B cell (primary cell): Measurements from ENCODE around the gene VOPP1. TPM values are rescaled to one million over a fixed set of nuclear protein-coding genes. Genes with fewer than 3 reads are reported as not detected.

Source experiments
- ATAC-seq: fragments of 200-7000 bp; cut with Tn5 transposase; one replicate; pipeline ENCODE4 v1.10.0; 2021; ENCODE audit warnings: low read depth, mild to moderate bottlenecking, moderate number of reproducible peaks, moderate library complexity
- CTCF ChIA-PET: fragments of 350-600 bp; sonication (Branson Sonifier 250); formaldehyde crosslinking; loops from one replicate; lab custom pipeline; 2021; ENCODE audit warnings: antibody characterized with exemption, inconsistent platforms; lab: Charles Lee
- POLR2A ChIA-PET: fragments of 350-600 bp; sonication (Branson Sonifier 250); formaldehyde crosslinking; loops from one replicate; lab custom pipeline; 2021; ENCODE audit warnings: antibody characterized with exemption; lab: Charles Lee
- DNase-seq: peaks from one replicate; pipeline ENCODE4 v3.0.0; 2013
- H2AFZ ChIP-seq: 2 replicates; pipeline ENCODE4 v1.6.1; 2012; ENCODE audit warnings: mild to moderate bottlenecking, low read depth, low read length; ENCODE audit not compliant: insufficient read depth, poor library complexity, severe bottlenecking
- H3K27ac ChIP-seq, 2 donors: 1 replicate in 1 of 2; 2 replicates in 1 of 2; pipeline ENCODE4 v1.5.1; 2012 to 2013; ENCODE audit warnings: low read length in 2 of 2, mild to moderate bottlenecking in 2 of 2, moderate library complexity in 1 of 2
- H3K27me3 ChIP-seq, 4 experiments: fragments of 200-600 bp in 1 of 4; sonication (generic) in 1 of 4; replicated peaks in 1 of 4; 1 replicate in 2 of 4; 2 replicates in 2 of 4; pipeline versions ENCODE4 v1.6.1 to v1.7.0; 2013 to 2016; ENCODE audit warnings: low read length in 3 of 4, mild to moderate bottlenecking in 2 of 4, mixed read lengths in 1 of 4, moderate library complexity in 1 of 4; ENCODE audit not compliant: insufficient read depth in 4 of 4, control insufficient read depth in 3 of 4; ENCODE audit errors: control extremely low read depth in 1 of 4
- H3K36me3 ChIP-seq, 2 experiments: replicated peaks in 1 of 2; 1 replicate in 1 of 2; 2 replicates in 1 of 2; pipeline versions ENCODE4 v1.6.1 to v1.7.1; 2013; ENCODE audit warnings: low read length in 1 of 2; ENCODE audit not compliant: insufficient read depth in 2 of 2, control insufficient read depth in 1 of 2; ENCODE audit errors: control extremely low read depth in 1 of 2, extremely low read depth in 1 of 2
- H3K4me1 ChIP-seq, 2 donors: fragments of 200-600 bp in 1 of 2; sonication (generic) in 1 of 2; 1 replicate in 1 of 2; 2 replicates in 1 of 2; pipeline versions ENCODE4 v1.5.1 to v1.6.1; 2013 to 2017; ENCODE audit warnings: low read length in 2 of 2; ENCODE audit not compliant: control insufficient read depth in 2 of 2, insufficient read depth in 2 of 2
- H3K4me2 ChIP-seq: replicated peaks from 2 replicates; pipeline ENCODE3; 2012; ENCODE audit warnings: mild to moderate bottlenecking, low read depth, low read length; ENCODE audit not compliant: poor library complexity, severe bottlenecking
- H3K4me3 ChIP-seq, 5 experiments: fragments of 200-600 bp in 1 of 5; sonication (generic) in 1 of 5; 1 replicate in 3 of 5; 2 replicates in 2 of 5; pipeline versions ENCODE4 v1.5.1 to v1.7.0; 2011 to 2016; ENCODE audit warnings: low read length in 4 of 5, mild to moderate bottlenecking in 4 of 5, low read depth in 2 of 5, control low read depth in 1 of 5, moderate library complexity in 1 of 5; ENCODE audit not compliant: insufficient read depth in 1 of 5; ENCODE audit errors: control extremely low read depth in 1 of 5, extremely low read depth in 1 of 5
- H3K79me2 ChIP-seq: fragments of 200-600 bp; sonication (generic); one replicate; pipeline ENCODE4 v1.6.0; 2016; ENCODE audit warnings: low read length; ENCODE audit not compliant: control insufficient read depth, insufficient read depth
- H3K9ac ChIP-seq: fragments of 200-600 bp; sonication (generic); 2 replicates; pipeline ENCODE4 v1.6.1; 2017; ENCODE audit warnings: mild to moderate bottlenecking, low read length, moderate library complexity
- H3K9me3 ChIP-seq, 3 donors: one replicate each; pipeline versions ENCODE4 v1.6.1 to v1.7.1; 2013; ENCODE audit warnings: low read length in 2 of 3; ENCODE audit not compliant: control insufficient read depth in 2 of 3, insufficient read depth in 1 of 3; ENCODE audit errors: control extremely low read depth in 1 of 3
- H4K20me1 ChIP-seq: 2 replicates; pipeline ENCODE4 v1.6.0; 2012; ENCODE audit warnings: mild to moderate bottlenecking, low read length; ENCODE audit not compliant: insufficient read depth, control insufficient read depth, poor library complexity, severe bottlenecking
- H3K27ac Mint-ChIP-seq: one replicate; pipeline ENCODE4 v1.8.0; 2021; ENCODE audit warnings: mixed read lengths
- H3K27me3 Mint-ChIP-seq: one replicate; pipeline ENCODE4 v1.8.0; 2021; ENCODE audit warnings: mixed read lengths
- H3K4me1 Mint-ChIP-seq: one replicate; pipeline ENCODE4 v1.8.0; 2021; ENCODE audit warnings: mixed read lengths
- H3K4me3 Mint-ChIP-seq: one replicate; pipeline ENCODE4 v1.8.0; 2021; ENCODE audit warnings: mixed read lengths
- H3K9me3 Mint-ChIP-seq: one replicate; pipeline ENCODE4 v1.8.0; 2022; ENCODE audit warnings: mixed read lengths; ENCODE audit not compliant: insufficient read depth
- EZH2 ChIP-seq: IDR thresholded peaks from 2 replicates; pipeline ENCODE4 v1.6.1; 2012; ENCODE audit warnings: borderline replicate concordance, low read depth, mild to moderate bottlenecking, moderate library complexity, low read length; ENCODE audit not compliant: insufficient read depth, poor library complexity, severe bottlenecking
- WGBS: methylation state at CpG from one replicate; pipeline ENCODE4 v1.1.5; 2013; ENCODE audit warnings: missing lambda C conversion rate; ENCODE audit not compliant: insufficient coverage; 5-methylcytosine and 5-hydroxymethylcytosine counted together
- intact Hi-C: fragments of 100-400 bp; cut with micrococcal nuclease; formaldehyde crosslinking; loops from one replicate; pipeline ENCODE4 v1.10.0; 2022
- polyA plus RNA-seq: library from polyadenylated mRNA; depleted of rRNA; stranded (reverse); fragments of >200 nt; gene quantifications from 2 replicates; pipeline ENCODE4 v1.2.3, GENCODE V29; 2012
- total RNA-seq, 2 donors: library from RNA; stranded (reverse); fragments of 120-200 nt in 1 of 2; gene quantifications; 1 replicate in 1 of 2; 2 replicates in 1 of 2; pipeline versions ENCODE4 v1.2.3 to v1.2.4, GENCODE V29; 2013 to 2022
- TF ChIP-seq, protein P1 (sequence below): fragments of 200-600 bp; IDR thresholded peaks from one replicate; pipeline ENCODE4 v1.8.0; 2022; ENCODE audit warnings: antibody characterized with exemption, mild to moderate bottlenecking

Gene VOPP1
- total and polyA plus RNA-seq, 2 donors (not counting 1 experiment from before 2014, with no cell fraction given) = 53.2 to 256 TPM

DNA sequence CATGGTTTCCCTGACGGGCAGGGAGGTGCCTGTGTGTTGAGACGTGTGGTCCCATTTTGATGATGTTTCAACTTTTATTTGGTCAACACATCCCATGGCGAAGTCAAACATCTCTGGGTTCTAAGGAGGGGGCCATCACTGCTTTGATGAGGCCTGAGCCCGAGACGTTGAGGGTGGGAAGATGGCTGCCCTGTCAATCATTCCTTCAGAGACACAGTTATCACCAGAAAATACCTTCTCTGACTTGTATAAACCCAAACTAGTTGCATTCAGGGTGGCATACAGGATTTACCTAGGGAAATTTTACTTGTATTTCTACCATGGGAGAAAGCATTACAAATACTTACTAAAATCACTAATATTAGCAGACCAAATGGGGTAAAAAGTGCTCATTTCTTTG, 64.6 kb downstream of the VOPP1 start:
- H2AFZ ChIP-seq = no peak overlapping the region
- H3K36me3 ChIP-seq = peaks cover 3 to 30% of the 10 kb centered on the region in 2 experiments
- ChIA-PET POLR2A (no interaction called here), CTCF (interaction anchor here (0.6 to 2.3 kb wide), 2 partner anchors 91 to 566 kb away, joined by 3 to 9 read pairs; no protein-coding TSS in a partner anchor)
- no peak overlapping the region for H3K9ac ChIP-seq
- peaks cover 17 to 54% of the 10 kb centered on the region in 2 donors for H3K4me1 ChIP-seq
- no peak overlapping the region for H3K4me2 ChIP-seq
- no peak overlapping the region for H3K27ac ChIP-seq
- no peaks in the 10 kb centered on the region for H3K9me3 Mint-ChIP-seq
- H3K4me1 Mint-ChIP-seq = peaks cover 64% of the 10 kb centered on the region
- no peak overlapping the region for H3K4me3 ChIP-seq
- H3K9me3 ChIP-seq = no peaks in the 10 kb centered on the region
- H3K4me3 Mint-ChIP-seq = no peak overlapping the region
- H3K27me3 Mint-ChIP-seq = no peaks in the 10 kb centered on the region
- H4K20me1 ChIP-seq = peaks cover 27% of the 10 kb centered on the region
- ATAC-seq (no peak), DNase-seq (no peak)
- TF ChIP-seq, protein P1, sequence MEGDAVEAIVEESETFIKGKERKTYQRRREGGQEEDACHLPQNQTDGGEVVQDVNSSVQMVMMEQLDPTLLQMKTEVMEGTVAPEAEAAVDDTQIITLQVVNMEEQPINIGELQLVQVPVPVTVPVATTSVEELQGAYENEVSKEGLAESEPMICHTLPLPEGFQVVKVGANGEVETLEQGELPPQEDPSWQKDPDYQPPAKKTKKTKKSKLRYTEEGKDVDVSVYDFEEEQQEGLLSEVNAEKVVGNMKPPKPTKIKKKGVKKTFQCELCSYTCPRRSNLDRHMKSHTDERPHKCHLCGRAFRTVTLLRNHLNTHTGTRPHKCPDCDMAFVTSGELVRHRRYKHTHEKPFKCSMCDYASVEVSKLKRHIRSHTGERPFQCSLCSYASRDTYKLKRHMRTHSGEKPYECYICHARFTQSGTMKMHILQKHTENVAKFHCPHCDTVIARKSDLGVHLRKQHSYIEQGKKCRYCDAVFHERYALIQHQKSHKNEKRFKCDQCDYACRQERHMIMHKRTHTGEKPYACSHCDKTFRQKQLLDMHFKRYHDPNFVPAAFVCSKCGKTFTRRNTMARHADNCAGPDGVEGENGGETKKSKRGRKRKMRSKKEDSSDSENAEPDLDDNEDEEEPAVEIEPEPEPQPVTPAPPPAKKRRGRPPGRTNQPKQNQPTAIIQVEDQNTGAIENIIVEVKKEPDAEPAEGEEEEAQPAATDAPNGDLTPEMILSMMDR = no peak
- TF ChIP-seq EZH2 = no peak
- no peaks in the 10 kb centered on the region for H3K27me3 ChIP-seq
- intact Hi-C loops = no loop called here
- peak overlapping the region; percentile 65 for H3K27ac Mint-ChIP-seq
- 90% methylated on average over 3 of the region's 5 CpGs for whole genome bisulfite sequencing
- H3K79me2 ChIP-seq = peaks cover 96% of the 10 kb centered on the region

DNA sequence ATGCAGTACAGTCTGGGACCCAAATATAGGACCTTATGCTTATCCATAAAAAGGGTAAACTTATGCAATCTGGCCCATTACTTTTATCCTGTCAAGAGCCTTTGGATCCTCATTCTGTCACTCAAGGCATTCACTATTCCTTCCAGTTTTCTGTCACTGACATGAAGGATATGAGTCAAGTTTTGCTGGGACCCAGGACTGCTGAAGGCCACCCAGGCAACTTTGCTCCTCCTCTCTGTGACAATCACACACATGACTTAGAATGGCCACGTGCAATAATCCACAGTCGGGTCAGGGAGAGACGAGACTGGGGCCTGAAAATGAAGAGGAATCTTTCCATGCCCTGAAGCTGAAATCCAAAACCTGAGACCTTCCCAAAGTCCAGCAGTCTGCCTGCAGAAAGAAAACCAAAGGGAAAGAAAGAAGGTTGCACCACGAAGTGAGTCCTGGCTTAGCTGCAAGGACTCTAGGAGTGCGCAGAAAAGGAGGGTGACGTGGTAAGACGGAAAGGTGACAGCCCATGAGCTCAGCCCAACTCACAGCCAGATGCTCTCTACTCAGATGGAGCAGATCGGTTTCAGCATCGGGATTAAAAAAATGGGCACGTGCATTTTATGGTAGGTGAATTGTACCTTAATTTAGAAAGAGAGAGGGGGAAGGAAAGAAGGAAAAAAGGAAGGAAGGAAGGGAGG, 67.2 kb downstream of the VOPP1 start:
- Histone ChIP-seq H3K4me3 (no peak overlapping the region), H2AFZ (no peak overlapping the region), H3K4me2 (peak overlapping the region; percentile 23), H3K4me1 (peaks cover 17 to 41% of the 10 kb centered on the region in 2 donors), H3K9me3 (no peaks in the 10 kb centered on the region), H3K27me3 (no peaks in the 10 kb centered on the region), H4K20me1 (peaks cover 49% of the 10 kb centered on the region), H3K36me3 (peaks cover 5 to 41% of the 10 kb centered on the region in 2 experiments), H3K27ac (peak overlapping the region in 1 of 2 donors; percentile 51), H3K9ac (peak overlapping the region; percentile 13), H3K79me2 (peaks cover 95% of the 10 kb centered on the region)
- H3K4me3 Mint-ChIP-seq = peak overlapping the region; percentile 46
- TF ChIP-seq, protein P1 = no peak
- TF ChIP-seq EZH2 = no peak
- intact Hi-C loops = no loop called here
- ATAC-seq (no peak), DNase-seq (no peak)
- ChIA-PET POLR2A (no interaction called here), CTCF (interaction anchor here (1.2 to 1.6 kb wide), 6 partner anchors 30 to 93 kb away, joined by 3 to 8 read pairs (median 4); no protein-coding TSS in a partner anchor)
- H3K9me3 Mint-ChIP-seq = no peaks in the 10 kb centered on the region
- no peaks in the 10 kb centered on the region for H3K27me3 Mint-ChIP-seq
- 93% methylated on average over 7 of the region's 10 CpGs for WGBS
- peak overlapping the region; percentile 83 for H3K27ac Mint-ChIP-seq
- peaks cover 66% of the 10 kb centered on the region for H3K4me1 Mint-ChIP-seq
